Activated CD4-positive, alpha-beta T cell treated with anti-CD3 and anti-CD28 coated beads, Interleukin-10, Interleukin-2, amounts not matched to agents 100 ng/mL and 50 ng/mL, durations not matched to agents 16 hours and 8 hours (primary cell): ENCODE data around the gene GPR26.

Experiments
- DNase-seq: peaks from one replicate; pipeline ENCODE4 v3.0.0-alpha.2; 2020

The GPR26 gene

GRCh38 chr10:123648595-123648994 is 17.6 kb upstream of the GPR26 start:
- no peak for DNase-seq

GRCh38 chr10:123649676-123650075 is 16.5 kb upstream of the GPR26 start:
- DNase-seq = no peak

DNA sequence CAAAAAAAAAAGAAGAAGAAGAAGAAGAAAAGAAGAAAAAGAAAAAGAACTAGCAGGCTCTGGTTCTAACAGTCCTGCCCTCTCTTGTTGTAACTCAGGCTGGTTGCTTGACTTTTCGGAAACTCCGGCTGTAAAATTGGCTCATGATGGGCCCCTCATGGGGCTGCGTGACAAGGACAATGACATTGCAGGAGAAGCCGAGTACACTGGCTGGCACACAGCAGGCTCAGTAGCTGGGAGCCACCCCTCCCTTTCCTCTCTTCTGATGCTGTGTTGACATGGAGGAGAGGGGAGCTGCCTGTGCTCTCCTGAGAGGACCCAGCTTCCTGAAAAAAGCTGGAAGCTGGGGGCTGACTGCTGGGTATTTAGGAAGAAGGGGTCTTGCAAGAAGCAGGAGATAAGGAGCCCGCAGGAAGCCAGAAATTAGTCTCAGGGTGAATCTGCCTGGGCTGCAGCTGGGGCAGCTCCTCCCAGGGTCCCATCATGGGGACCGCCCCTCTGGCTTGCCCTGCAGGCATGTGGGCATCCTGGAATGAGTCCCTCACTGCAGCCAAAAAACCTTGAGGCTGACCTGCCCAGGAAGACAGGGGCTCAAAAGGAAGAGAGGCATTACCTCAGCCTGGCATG is 14.6 kb upstream of the GPR26 start:
- no peak for DNase-seq

DNA sequence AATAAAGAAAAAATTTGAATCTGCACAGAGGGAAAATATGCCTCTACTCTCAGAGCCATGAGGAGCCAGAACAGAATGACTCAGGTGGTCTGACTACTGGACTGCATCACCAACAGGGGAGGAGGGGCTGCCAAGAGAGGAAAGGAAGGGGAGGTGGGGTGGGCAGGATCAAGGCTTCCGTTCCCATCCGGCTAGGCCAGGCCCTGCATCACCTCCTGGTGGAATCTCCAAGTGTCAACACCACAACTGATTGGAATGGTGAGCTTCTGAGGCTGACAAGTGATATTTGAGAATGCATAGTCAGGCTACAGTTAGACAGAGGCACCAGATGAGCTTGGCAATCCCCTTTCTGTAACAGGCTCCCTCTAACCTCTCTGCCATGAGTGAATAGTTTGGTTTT is 10.4 kb upstream of the GPR26 start:
- DNase-seq = no peak

GRCh38 chr10:123663522-123663921 is 2.6 kb upstream of the GPR26 start:
- DNase-seq = no peak

GRCh38 chr10:123665491-123666286 is 466 bp upstream of the GPR26 start:
- DNase-seq = no peak

DNA sequence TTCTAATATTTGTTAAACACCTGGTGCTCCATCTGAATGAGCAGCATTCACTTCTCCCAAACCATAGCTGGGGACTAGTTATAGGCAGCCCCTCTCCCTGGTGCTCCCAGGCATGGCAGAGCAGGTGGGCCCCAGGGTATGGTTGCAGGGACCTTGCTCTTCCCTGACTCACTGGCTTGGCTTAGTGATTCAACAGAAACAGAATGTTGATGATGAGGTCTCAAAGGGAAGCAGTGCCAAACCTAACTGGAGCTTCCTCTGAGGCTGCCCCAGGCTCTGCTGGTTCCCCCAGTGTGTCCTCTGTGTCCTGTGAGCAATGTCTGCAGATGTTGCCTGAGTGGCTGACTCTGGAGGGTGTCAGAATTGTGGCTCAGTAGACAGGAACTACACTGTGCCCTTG is 3.7 kb downstream of the GPR26 start:
- no peak for DNase-seq

- DNase-seq = no peak
Measured at GRCh38 chr10:123673198-123673597, 7.0 kb downstream of the GPR26 start.

- DNase-seq = no peak
Measured at GRCh38 chr10:123674741-123675140, 8.6 kb downstream of the GPR26 start.

GRCh38 chr10:123675811-123676210 is 9.7 kb downstream of the GPR26 start:
- no peak for DNase-seq

GRCh38 chr10:123677556-123677955 is 11.4 kb downstream of the GPR26 start:
- no peak for DNase-seq

- no peak for DNase-seq
Measured at GRCh38 chr10:123678376-123678775, 12.2 kb downstream of the GPR26 start.

DNA sequence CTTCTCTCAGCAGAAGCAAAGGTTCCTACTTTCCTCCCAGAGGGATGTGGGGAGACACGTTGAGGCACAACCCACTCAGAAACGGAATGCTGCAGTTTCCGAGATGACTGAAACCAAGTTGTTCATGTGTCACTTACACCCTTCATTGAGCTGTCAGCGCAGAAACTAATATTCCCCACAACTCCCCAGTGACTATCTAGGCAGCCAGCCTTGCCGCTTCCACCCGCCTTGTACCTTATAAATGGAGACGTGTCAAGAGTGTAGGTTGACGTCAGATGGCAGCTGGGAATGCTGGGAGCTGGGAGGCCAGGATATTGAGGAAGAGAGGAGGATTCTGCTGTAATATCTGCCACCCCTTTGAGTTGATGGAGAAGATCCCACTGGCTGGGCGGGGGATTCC is 15.1 kb downstream of the GPR26 start:
- DNase-seq = no peak

DNA sequence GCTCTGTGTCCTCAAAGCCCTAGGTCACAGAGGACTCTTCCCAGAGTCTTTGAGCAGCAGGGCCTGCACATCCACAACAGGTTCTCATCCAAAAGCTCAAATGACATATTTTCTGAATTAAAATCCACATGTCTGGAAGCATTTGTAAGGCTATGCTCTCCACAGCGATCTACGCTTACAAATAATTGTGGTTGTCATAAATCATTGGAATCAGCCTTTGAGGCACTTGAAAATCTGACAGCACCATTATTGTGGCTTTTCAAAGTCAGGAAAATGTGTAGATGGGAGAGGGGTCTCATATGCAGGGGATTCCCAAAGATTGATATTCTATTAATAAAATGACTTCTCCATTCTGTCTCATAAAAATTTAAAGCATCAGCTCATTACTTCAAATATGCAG is 16.3 kb downstream of the GPR26 start:
- DNase-seq = no peak

GRCh38 chr10:123683459-123683858 is 17.3 kb downstream of the GPR26 start:
- no peak for DNase-seq

- DNase-seq = no peak
Measured at GRCh38 chr10:123683865-123684264, 17.7 kb downstream of the GPR26 start.

DNA sequence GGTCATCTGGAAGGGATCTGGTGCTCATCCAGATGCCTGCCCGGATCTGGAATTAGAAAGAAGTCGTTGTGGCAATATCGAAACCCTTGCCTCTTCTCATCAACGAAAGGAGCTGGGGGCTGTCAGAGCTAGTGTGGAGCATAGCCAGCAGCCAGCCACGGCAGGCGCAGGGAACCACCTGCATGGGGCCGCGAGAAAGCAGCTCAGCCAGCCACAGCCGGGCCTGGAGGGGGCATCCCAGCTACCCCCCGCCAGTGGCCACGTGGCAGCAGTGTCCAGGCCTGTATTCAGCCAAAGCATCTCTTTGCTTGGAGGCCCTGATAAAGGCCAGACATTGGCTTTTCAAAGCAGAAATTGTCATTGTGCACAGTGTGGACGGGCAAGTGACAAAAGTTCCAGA is 19.1 kb downstream of the GPR26 start:
- no peak for DNase-seq

DNA sequence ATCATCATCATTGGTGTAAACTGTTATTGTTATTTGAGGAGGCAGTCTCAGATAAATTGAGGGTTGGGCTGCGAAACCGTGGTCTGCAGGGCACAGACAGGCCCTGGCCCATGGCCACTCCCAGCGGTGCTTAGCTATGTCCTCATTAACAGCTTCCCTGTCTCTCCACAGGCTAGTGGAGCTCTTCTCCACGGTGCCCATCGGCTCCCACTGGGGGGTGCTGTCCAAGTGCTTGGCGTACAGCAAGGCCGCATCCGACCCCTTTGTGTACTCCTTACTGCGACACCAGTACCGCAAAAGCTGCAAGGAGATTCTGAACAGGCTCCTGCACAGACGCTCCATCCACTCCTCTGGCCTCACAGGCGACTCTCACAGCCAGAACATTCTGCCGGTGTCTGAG is 21.6 kb downstream of the GPR26 start:
- no peak for DNase-seq

DNA sequence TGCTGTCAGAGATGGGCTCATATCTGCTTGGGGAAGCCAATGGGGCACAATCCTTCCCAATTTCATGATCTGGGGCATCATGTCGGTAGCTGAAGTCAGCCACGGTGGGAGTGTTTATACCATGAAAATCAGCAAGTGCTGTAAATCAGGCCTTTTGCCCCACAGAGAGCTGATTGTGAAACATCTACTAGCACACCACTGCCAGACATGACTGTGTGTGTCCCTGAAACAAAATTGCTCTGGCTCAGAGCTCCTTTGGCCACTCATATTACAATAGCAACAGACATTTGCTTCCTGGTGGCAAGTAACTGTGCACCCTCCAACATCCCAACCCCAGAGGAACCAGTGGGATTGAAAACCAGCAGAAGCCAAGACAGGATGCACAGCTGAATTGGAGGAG is 23.7 kb downstream of the GPR26 start:
- DNase-seq = no peak

GRCh38 chr10:123703195-123703790 is 37.1 kb downstream of the GPR26 start:
- no peak for DNase-seq

- no peak for DNase-seq
Measured at GRCh38 chr10:123704076-123704475, 37.9 kb downstream of the GPR26 start.

GRCh38 chr10:123704812-123705211 is 38.7 kb downstream of the GPR26 start:
- no peak for DNase-seq

DNA sequence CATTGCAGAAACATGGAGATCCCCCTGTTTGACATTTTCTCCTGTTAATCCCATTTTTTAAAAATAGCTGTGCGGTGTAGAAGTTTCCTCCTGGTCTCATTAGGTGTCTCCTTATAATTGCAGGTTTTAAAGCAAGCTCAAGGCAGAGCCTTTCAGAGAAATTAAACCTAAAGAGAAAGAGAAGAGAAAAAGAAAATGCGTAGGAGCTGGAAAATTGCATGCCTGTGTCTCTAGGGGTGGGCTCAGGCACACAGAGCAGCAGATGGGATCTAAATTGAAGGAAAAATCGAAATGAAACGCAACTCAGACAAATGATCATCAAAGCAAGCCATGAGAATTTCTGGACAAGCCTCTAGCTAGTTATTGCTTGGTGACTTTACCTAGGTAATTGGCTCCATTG is 40.1 kb downstream of the GPR26 start:
- DNase-seq = no peak

DNA sequence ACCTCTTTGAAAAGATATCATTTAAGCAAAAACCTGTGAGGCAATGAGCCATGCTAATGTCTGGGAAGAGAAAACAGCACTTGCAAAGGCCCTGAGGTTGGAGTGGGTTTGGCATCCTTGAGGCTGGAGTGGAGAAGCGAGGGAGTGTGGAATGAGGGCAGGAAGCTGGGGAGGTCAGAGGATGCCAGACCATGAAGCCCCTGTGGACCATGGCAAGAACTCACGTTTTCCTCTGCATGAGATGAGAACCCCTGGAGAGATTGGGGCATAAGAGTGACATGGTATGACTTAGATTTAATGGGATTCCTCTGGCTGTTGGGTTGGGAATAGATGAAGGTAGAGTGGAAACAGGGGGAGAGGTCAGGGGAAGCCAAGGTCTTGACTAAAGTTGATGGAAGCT is 49.4 kb downstream of the GPR26 start:
- DNase-seq = no peak
